ENCODE results near the gene NDUFA11.

The NDUFA11 gene

GRCh38 chr19:5904352-5905113 is 943 bp upstream of the NDUFA11 start, which contains the start of gene VMAC:
TSS of gene VMAC (plus strand) at chr19:5904872. CDS start at chr19:5904891, 19 bp downstream.
- TF ChIP-seq, protein P1, sequence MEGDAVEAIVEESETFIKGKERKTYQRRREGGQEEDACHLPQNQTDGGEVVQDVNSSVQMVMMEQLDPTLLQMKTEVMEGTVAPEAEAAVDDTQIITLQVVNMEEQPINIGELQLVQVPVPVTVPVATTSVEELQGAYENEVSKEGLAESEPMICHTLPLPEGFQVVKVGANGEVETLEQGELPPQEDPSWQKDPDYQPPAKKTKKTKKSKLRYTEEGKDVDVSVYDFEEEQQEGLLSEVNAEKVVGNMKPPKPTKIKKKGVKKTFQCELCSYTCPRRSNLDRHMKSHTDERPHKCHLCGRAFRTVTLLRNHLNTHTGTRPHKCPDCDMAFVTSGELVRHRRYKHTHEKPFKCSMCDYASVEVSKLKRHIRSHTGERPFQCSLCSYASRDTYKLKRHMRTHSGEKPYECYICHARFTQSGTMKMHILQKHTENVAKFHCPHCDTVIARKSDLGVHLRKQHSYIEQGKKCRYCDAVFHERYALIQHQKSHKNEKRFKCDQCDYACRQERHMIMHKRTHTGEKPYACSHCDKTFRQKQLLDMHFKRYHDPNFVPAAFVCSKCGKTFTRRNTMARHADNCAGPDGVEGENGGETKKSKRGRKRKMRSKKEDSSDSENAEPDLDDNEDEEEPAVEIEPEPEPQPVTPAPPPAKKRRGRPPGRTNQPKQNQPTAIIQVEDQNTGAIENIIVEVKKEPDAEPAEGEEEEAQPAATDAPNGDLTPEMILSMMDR (IDR thresholded peaks at IDR 0.05): no peak

DNA sequence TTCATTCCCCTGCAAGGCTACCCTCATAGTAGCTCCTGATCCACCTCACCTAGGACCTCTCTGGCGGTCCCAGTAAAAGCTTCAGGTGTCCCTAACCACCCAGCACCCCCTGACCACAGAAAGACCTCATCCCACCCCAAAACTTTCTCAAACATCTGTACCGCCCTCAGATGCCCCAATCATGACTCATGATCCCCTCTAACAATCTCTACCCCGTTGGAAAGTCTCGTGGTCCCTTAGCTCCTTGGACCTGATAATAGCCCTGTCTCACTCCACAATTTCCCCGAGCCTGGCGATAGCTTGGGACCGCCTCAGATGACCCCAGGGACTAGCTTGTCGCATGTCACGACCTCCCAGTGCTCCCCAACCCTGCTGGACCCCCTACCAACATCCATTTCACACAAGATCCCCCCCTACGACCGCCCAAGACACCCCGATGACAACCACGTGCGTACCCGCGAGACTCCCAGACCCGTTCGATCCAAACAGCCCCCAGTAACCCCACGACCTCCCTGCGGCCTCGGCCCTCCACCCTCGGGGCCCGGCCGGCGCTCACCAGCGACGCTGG is 450 bp downstream of the NDUFA11 start:
- TF ChIP-seq, protein P1 (IDR thresholded peaks at IDR 0.05): no peak

- TF ChIP-seq, protein P1 (IDR thresholded peaks at IDR 0.05): no peak
Measured at GRCh38 chr19:5900976-5901375, 2.6 kb downstream of the NDUFA11 start.

DNA sequence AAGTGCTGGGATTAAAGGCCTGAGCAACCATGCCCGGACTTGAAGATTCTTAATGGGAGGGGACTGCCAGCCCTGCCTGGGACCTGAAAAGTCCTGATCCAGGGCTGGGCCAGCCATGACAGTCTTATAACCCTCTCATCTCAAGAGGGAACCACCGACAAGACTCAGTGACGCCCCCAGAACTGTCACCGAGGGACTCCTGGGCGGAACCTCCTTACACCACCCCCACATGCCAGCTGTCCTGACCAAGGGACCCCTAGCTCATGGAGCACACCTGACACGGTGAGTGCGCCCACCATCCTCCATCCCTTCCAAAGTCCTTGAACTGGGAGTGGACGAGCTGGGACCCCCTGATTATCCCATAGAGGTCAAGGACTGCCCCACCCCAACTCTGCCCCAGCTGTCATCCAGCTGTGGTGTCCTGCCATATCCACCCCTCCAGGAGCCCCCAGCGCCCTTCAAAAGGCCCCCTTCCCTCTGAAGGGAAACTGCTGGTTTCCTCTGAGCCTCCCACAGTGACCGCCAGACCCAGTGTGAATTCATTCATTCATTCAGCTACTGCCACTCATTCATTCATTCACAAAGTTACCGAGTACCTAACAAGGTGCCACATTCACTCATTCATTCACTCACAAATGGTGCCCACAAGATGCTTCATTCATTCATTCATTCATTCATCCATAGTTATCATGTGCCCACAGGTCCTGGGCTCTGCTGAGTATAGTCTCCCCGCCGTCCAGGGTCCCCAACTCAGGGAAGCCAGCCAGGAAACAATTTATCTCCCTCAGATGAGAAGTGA is 3.7 kb downstream of the NDUFA11 start:
- TF ChIP-seq, protein P1 (IDR thresholded peaks at IDR 0.05): no peak

DNA sequence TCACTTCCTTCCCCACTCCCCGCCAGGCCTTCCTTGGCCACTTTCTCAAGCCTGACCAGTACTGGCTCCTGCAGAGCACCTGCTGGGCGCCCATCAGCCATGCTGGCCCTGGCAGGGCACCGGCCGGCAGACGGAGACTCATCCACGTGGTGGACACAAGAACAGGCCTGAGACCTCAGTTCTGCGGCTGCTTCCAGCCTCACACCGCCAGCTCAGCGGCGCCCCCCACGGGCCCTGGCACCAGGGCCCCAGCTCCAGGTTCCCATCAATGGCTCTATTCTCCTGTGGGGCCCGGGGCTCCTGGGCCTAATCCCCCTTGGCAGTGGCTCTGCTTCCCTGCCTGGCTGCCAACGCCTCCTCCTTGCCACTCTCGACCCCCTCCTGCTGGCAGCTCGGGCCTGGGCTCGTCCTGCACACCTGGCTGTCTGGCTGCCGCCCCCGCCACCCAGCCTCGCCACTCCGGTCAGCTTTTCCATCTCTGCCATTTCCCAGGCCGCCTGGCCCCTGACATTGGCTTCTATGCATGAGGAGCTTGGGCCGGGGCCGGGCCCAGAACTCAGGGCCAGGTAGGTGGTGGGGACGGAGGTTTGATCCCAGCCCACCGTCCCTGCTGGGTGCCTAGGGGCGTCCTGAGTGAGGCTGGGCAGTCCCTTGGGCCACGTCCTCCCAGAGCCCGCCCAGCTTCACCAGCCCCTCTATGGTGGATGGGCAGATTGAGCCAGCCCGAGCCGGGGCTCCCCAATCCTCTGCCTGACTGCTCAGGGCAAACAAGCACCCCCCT is 6.2 kb downstream of the NDUFA11 start:
- TF ChIP-seq, protein P1 (IDR thresholded peaks at IDR 0.05): 0 out of 2 replicates have a peak, but pooled peaks have one; percentile 15

DNA sequence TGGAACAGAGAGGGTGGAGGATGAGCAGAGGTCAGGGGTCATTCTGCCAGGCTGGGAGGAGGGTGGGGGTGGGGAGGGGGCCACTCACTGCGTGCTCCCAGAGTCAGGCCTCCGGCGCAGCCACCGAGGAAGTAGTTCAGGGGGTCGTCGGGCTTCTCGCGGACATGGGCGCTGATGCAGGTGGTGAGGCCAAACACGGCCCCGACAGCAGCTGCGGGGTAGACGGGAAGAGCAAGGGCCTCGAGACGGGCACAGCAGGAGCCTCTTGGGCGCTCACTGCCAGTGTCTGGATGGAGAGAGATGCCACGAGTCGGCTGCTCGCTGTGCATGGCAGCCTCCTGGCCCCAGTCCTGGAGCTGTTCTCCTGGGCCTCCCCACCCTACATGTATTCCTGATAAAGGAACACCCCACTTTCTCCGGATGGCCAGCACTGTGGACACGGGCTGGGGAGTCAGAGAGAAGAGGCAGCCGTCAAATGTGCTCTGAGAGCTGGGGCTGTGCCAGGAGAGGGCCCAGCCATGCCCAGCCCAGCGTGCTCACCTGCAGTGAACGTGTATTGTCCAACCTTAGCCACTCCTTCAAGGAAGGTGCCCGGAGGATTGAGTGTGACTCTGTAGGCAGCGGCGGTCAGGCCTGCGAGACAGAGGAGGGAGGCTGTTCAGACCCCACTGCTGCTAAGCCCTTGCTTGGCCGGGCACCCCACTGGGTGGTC is 7.1 kb downstream of the NDUFA11 start:
- TF ChIP-seq, protein P1 (IDR thresholded peaks at IDR 0.05): no peak
